Liver (tissue), 9 donors: ENCODE measurements around the gene LAGE3. TPM values are rescaled to one million over a fixed set of nuclear protein-coding genes. Genes with fewer than 3 reads are reported as not detected.
A peak's percentile ranks its signal among the peaks of the same experiment; 100 is the strongest.

Source experiments
- DNase-seq: peaks from one replicate; pipeline ENCODE4 v3.0.0-alpha.2; 2017; ENCODE audit warnings: low spot score
- H3K27ac ChIP-seq, 2 donors: one replicate each; pipeline ENCODE4 v1.7.0; 2013; ENCODE audit warnings: inconsistent platforms in 2 of 2, low read length in 2 of 2, control low read depth in 1 of 2, low read depth in 1 of 2, mild to moderate bottlenecking in 1 of 2
- H3K27me3 ChIP-seq, 4 donors: one replicate each; pipeline versions ENCODE4 v1.6.1 to v1.7.0; 2013; ENCODE audit warnings: low read length in 3 of 4, inconsistent platforms in 1 of 4, mild to moderate bottlenecking in 1 of 4, moderate library complexity in 1 of 4; ENCODE audit not compliant: control insufficient read depth in 4 of 4, insufficient read depth in 4 of 4
- H3K36me3 ChIP-seq, 4 donors: one replicate each; pipeline versions ENCODE4 v1.6.1 to v1.7.0; 2013; ENCODE audit warnings: low read length in 3 of 4, mild to moderate bottlenecking in 3 of 4, low read depth in 1 of 4, moderate library complexity in 1 of 4; ENCODE audit not compliant: control insufficient read depth in 4 of 4, insufficient read depth in 3 of 4
- H3K4me1 ChIP-seq, 4 donors: one replicate each; pipeline versions ENCODE4 v1.6.1 to v1.7.0; 2013; ENCODE audit warnings: low read length in 3 of 4, mild to moderate bottlenecking in 3 of 4, moderate library complexity in 1 of 4; ENCODE audit not compliant: control insufficient read depth in 4 of 4, insufficient read depth in 4 of 4
- H3K4me3 ChIP-seq, 3 donors: one replicate each; pipeline versions ENCODE4 v1.6.1 to v1.7.0; 2013; ENCODE audit warnings: low read length in 3 of 3, control low read depth in 1 of 3, low read depth in 1 of 3, mild to moderate bottlenecking in 1 of 3
- H3K9ac ChIP-seq, 2 donors: one replicate each; pipeline ENCODE4 v1.7.0; 2013; ENCODE audit warnings: low read length in 2 of 2, mild to moderate bottlenecking in 2 of 2, moderate library complexity in 2 of 2, control low read depth in 1 of 2, low read depth in 1 of 2
- H3K9me3 ChIP-seq, 4 donors: one replicate each; pipeline versions ENCODE4 v1.6.1 to v1.7.0; 2013; ENCODE audit warnings: low read length in 3 of 4; ENCODE audit not compliant: control insufficient read depth in 4 of 4
- EGR1 ChIP-seq, 2 donors: IDR thresholded peaks; 2 replicates each; pipeline ENCODE4 v1.6.1; 2016 to 2018; ENCODE audit warnings: antibody characterized with exemption in 2 of 2, low read depth in 2 of 2
- FOXA1 ChIP-seq: IDR thresholded peaks from 2 replicates; pipeline ENCODE4 v1.6.1; 2016; ENCODE audit warnings: antibody characterized with exemption
- FOXA2 ChIP-seq: IDR thresholded peaks from 2 replicates; pipeline ENCODE4 v1.6.1; 2016; ENCODE audit warnings: antibody characterized with exemption
- JUND ChIP-seq, 2 donors: IDR thresholded peaks; 2 replicates each; pipeline ENCODE4 v1.6.1; 2016; ENCODE audit warnings: antibody characterized with exemption in 2 of 2
- MAX ChIP-seq: IDR thresholded peaks from 2 replicates; pipeline ENCODE4 v1.6.1; 2016; ENCODE audit warnings: antibody characterized with exemption
- RXRA ChIP-seq, 2 donors: IDR thresholded peaks; 2 replicates each; pipeline ENCODE4 v1.6.1; 2017 to 2018; ENCODE audit warnings: antibody characterized with exemption in 2 of 2, mild to moderate bottlenecking in 1 of 2
- TAF1 ChIP-seq: conservative IDR thresholded peaks from 2 replicates; pipeline ENCODE4 v1.6.1; 2016; ENCODE audit warnings: antibody characterized with exemption, mild to moderate bottlenecking
- YY1 ChIP-seq: IDR thresholded peaks from 2 replicates; pipeline ENCODE4 v1.6.1; 2016; ENCODE audit warnings: antibody characterized with exemption, mild to moderate bottlenecking
- ZBTB33 ChIP-seq: IDR thresholded peaks from 2 replicates; pipeline ENCODE4 v1.6.1; 2016; ENCODE audit warnings: antibody characterized with exemption
- WGBS: extraction: QIAGEN DNeasy Blood & Tissue Kit; methylation state at CpG from one replicate; pipeline ENCODE4 v1.1.7; 2013; 5-methylcytosine and 5-hydroxymethylcytosine counted together
- polyA plus RNA-seq, 2 donors: library from polyadenylated mRNA; stranded (reverse) in 1 of 2; unstranded in 1 of 2; fragments of 200-250 nt in 1 of 2; fragments of >200 nt in 1 of 2; fragmentation: Nextera tagmentation in 1 of 2; extraction: Ambion mirVana in 1 of 2; gene quantifications; one replicate each; pipeline versions ENCODE4 v1.2.1 to v1.2.3, GENCODE V29; 2013 to 2015
- total RNA-seq, 2 donors: library from RNA; depleted of rRNA; stranded (reverse); fragments of >200 nt; gene quantifications; one replicate each; pipeline ENCODE4 v1.2.3, GENCODE V29; 2014
- TF ChIP-seq, protein P1 (sequence below): IDR thresholded peaks from 2 replicates; pipeline ENCODE4 v1.6.1; 2016; ENCODE audit warnings: antibody characterized with exemption
- TF ChIP-seq, protein P2 (sequence below): fragments of 150-350 bp; IDR thresholded peaks from 2 replicates; pipeline ENCODE4 v1.5.1; 2017; ENCODE audit warnings: improper control_type of control experiment, low read depth, low read length; ENCODE audit not compliant: missing input control
- donor health status: healthy.
- donor health status: healthy.
- donor health status: healthy.
- donor health status: healthy.
- donor health status: healthy.

The LAGE3 gene
- total and polyA plus RNA-seq, 4 donors: 8.5 to 18.1 (median 12.7) TPM

GRCh38 chrX:154443992-154444754, 34.9 kb downstream of the LAGE3 start, which contains the start of gene FAM50A:
FAM50A (plus strand) TSS chrX:154444141; CDS start chrX:154444236, 95 bp downstream.
- Histone ChIP-seq H3K4me3 (peak within 1 kb of the TSS; percentile 43 to 77 (median 50)), H3K9ac (no peak within 1 kb of the TSS), H3K9me3 (no peaks in the 10 kb centered on the region), H3K4me1 (peaks cover 10 to 20% (median 12%) of the 10 kb centered on the region in 4 donors), H3K27me3 (no peaks in the 10 kb centered on the region), H3K36me3 (peaks cover 0 to 12% (median 5%) of the 10 kb centered on the region in 4 donors), H3K27ac (peak within 1 kb of the TSS; percentile 22 to 74)
- TF ChIP-seq TAF1: no peak
- TF ChIP-seq MAX: no peak
- no peak for TF ChIP-seq JUND (IDR thresholded peaks at IDR 0.05)
- no peak for TF ChIP-seq ZBTB33
- WGBS: 1% methylated on average over 91 of the region's 94 CpGs
- peak; percentile 83 for DNase-seq

GRCh38 chrX:154443479-154443910, 35.6 kb downstream of the LAGE3 start:
- Histone ChIP-seq H3K27ac (peak overlapping the region; percentile 22 to 74), H3K9me3 (no peaks in the 10 kb centered on the region), H3K36me3 (peaks cover 0 to 7% (median 4%) of the 10 kb centered on the region in 4 donors), H3K9ac (no peak overlapping the region), H3K4me1 (peaks cover 11 to 20% (median 15%) of the 10 kb centered on the region in 4 donors), H3K27me3 (no peaks in the 10 kb centered on the region), H3K4me3 (peak overlapping the region in 2 of 3 donors; percentile 8 to 77)
- 38% methylated on average over 10 of the region's 10 CpGs for WGBS
- DNase-seq: no peak
- TF ChIP-seq EGR1 (IDR thresholded peaks at IDR 0.05; ENCODE audit: low read depth in 2 of 2) (no peak), FOXA2 (no peak), RXRA (IDR thresholded peaks at IDR 0.05) (no peak), ZBTB33 (no peak), YY1 (no peak), TAF1 (no peak), FOXA1 (no peak)
- TF ChIP-seq, protein P1, sequence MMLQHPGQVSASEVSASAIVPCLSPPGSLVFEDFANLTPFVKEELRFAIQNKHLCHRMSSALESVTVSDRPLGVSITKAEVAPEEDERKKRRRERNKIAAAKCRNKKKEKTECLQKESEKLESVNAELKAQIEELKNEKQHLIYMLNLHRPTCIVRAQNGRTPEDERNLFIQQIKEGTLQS: no peak
- TF ChIP-seq, protein P2, sequence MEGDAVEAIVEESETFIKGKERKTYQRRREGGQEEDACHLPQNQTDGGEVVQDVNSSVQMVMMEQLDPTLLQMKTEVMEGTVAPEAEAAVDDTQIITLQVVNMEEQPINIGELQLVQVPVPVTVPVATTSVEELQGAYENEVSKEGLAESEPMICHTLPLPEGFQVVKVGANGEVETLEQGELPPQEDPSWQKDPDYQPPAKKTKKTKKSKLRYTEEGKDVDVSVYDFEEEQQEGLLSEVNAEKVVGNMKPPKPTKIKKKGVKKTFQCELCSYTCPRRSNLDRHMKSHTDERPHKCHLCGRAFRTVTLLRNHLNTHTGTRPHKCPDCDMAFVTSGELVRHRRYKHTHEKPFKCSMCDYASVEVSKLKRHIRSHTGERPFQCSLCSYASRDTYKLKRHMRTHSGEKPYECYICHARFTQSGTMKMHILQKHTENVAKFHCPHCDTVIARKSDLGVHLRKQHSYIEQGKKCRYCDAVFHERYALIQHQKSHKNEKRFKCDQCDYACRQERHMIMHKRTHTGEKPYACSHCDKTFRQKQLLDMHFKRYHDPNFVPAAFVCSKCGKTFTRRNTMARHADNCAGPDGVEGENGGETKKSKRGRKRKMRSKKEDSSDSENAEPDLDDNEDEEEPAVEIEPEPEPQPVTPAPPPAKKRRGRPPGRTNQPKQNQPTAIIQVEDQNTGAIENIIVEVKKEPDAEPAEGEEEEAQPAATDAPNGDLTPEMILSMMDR: no peak
